Measurements from ENCODE around the gene MUC22. TPM values are rescaled to one million over a fixed set of nuclear protein-coding genes. Genes with fewer than 3 reads are reported as not detected.

Gene MUC22
- 0.01 to 0.05 TPM (median 0.02 TPM) in 5 replicates for total RNA-seq (2022; extraction: Qiagen RNA extraction)

DNA sequence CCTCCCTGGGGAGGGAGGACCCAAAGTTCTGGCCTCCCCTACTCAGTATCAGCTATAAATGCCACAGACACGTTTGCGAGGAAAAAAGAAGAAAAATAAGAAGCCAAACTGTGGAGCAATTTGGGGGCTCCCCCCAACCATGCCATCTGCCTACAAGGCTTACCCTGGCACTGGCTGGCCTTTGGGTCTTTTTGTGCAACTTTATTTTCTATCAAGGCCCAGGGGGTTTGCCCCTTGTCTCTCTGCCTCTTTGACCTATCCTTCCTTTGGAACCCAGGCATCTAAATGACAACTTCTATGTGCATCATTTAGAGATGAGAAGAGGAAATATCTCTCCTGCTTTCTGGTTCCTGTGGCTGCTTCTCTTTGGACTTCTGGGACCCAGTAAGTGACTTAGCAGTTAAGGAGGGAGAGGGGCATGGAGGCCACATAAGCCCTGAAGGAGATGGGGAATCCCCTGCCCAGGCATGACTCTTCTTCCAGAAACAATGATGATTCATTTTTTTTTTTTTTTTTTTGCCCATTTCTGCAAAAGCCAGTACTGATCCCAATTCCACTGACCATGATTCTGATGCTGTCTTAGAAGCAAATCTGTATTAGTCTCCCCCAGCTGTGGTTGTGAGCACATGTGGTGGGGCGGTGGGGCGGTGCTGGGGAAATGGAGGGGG is at the start of gene MUC22:
MUC22 (plus strand) TSS at position 82 of the 668 bp plus-strand sequence; CDS start at position 315, 233 bp downstream.

DNA sequence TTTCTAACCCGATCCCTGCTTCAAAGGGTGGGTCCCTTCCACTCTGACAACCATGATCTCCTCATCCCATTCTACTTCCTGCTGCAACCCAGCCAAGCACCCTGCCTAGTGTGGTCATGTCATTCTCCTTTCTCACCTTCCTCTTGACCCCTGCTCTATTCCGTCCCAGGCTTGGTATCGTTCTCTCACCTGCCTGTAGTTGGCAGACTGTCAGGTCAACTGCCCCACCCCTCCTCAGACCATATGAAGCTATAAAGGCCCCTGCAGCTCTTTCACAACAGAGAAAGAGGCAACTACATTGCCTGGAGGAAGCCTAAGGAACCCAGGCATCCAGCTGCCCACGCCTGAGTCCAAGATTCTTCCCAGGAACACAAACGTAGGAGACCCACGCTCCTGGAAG is 26.8 kb upstream of the MUC22 start, which contains the start of gene MUC21:
MUC21 (plus strand) TSS at position 280 of the 400 bp plus-strand sequence. CDS start 241 bp downstream, outside the sequence.

Other genes starting within 250 kb of the MUC22 start
- 54.7 to 71.1 TPM (median 64.8 TPM) in 5 replicates for gene DDR1, start 126.0 kb upstream of the MUC22 start, total RNA-seq (2022; extraction: Qiagen RNA extraction)
- 17.2 to 21.4 TPM (median 19.3 TPM) in 5 replicates for gene GTF2H4, start 102.3 kb upstream of the MUC22 start, total RNA-seq (2022; extraction: Qiagen RNA extraction)
- gene VARS2, start 96.2 kb upstream of the MUC22 start, total RNA-seq (2022; extraction: Qiagen RNA extraction), result 11.6 to 16.2 TPM (median 15.7 TPM) in 5 replicates
- 0.11 to 0.15 TPM in 2 of 5 replicates, not detected in the others for gene SFTA2, start 78.3 kb upstream of the MUC22 start, total RNA-seq (2022; extraction: Qiagen RNA extraction)
- gene MUCL3, start 69.5 kb upstream of the MUC22 start, total RNA-seq (2022; extraction: Qiagen RNA extraction), result 0.06 to 0.15 TPM (median 0.10 TPM) in 5 replicates
- 0.02 TPM in 1 of 5 replicates, not detected in the others for gene MUC21, start 26.8 kb upstream of the MUC22 start, total RNA-seq (2022; extraction: Qiagen RNA extraction)
- gene C6orf15, start 102.1 kb downstream of the MUC22 start, total RNA-seq (2022; extraction: Qiagen RNA extraction), result 0.07 TPM in 1 of 5 replicates, not detected in the others
- gene PSORS1C1, start 104.3 kb downstream of the MUC22 start, total RNA-seq (2022; extraction: Qiagen RNA extraction), result 4.4 to 6.7 TPM (median 6.1 TPM) in 5 replicates
- gene CDSN, start 110.0 kb downstream of the MUC22 start, total RNA-seq (2022; extraction: Qiagen RNA extraction), result 0.04 to 0.08 TPM (median 0.06 TPM) in 4 of 5 replicates, not detected in the other
- 0.09 TPM in 1 of 5 replicates, not detected in the others for gene PSORS1C2, start 128.6 kb downstream of the MUC22 start, total RNA-seq (2022; extraction: Qiagen RNA extraction)
- gene CCHCR1, start 147.3 kb downstream of the MUC22 start, total RNA-seq (2022; extraction: Qiagen RNA extraction), result 7.1 to 8.3 TPM (median 7.5 TPM) in 5 replicates
- gene TCF19, start 148.1 kb downstream of the MUC22 start, total RNA-seq (2022; extraction: Qiagen RNA extraction), result 11.7 to 16.7 TPM (median 15.3 TPM) in 5 replicates
- gene POU5F1, start 160.2 kb downstream of the MUC22 start, total RNA-seq (2022; extraction: Qiagen RNA extraction), result 11.8 to 22.2 TPM (median 16.0 TPM) in 5 replicates